GM21423 (cell line): ENCODE measurements around the gene C12orf57.
"Not testable (repeated sequence)": the region's sequence is repeated elsewhere in the genome, so short reads cannot be mapped to it uniquely, and the experiment has no call there.

Source experiments
- ATAC-seq: cut with Tn5 transposase; IDR thresholded peaks from one replicate; pipeline ENCODE4 v1.9.1; 2021; ENCODE audit warnings: mild to moderate bottlenecking, moderate library complexity; ENCODE audit not compliant: unreplicated experiment

C12orf57 gene, protein sequence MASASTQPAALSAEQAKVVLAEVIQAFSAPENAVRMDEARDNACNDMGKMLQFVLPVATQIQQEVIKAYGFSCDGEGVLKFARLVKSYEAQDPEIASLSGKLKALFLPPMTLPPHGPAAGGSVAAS

DNA sequence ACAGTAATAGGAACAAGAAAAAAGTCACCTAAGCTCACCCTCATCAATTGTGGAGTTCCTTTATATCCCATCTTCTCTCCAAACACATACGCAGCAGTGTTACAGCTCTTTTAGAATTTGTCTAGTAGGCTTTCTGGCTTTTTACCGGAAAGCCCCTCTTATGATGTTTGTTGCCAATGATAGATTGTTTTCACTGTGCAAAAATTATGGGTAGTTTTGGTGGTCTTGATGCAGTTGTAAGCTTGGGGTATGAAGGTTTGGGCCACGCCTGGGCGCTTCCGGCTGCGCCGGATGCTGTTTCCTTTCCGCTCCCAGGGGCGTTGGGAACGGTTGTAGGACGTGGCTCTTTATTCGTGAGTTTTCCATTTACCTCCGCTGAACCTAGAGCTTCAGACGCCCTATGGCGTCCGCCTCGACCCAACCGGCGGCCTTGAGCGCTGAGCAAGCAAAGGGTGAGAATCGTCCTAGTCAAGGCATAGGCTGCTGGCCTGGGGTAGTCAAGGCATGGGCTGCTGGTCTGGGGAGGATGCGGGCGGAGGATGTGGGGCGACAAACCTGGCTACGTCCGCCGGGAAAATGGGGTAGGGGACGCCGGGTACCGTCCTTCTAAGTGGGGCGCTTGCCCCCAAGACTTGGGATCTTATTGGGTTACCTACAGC lies at the start of gene C12orf57, which contains the start of gene RNU7-1:
C12orf57 (plus strand) TSS at position 301 of the 659 bp plus-strand sequence; CDS start at position 401, 100 bp downstream.
RNU7-1 (plus strand) TSS at position 95 of the 659 bp plus-strand sequence.
- ATAC-seq, result peak; percentile 28

DNA sequence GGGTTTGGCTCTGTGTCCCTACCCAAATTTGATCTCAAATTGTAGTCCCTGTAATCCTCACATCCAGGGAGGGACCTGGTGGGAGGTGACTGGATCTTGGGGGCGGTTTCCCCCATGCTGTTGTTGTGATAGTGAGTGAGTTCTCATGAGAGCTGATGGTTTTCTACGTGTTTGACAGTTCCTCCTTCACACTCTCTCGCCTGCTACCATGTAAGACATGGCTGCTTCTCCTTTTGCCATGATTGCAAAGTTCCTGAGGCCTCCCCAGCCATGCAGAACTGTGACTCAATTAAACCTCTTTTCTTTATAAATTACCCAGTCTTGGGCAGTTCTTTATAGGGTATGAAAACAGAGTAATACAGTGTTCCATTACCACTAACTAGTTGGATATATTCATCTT lies 49.5 kb upstream of the C12orf57 start:
- ATAC-seq, result no peak

DNA sequence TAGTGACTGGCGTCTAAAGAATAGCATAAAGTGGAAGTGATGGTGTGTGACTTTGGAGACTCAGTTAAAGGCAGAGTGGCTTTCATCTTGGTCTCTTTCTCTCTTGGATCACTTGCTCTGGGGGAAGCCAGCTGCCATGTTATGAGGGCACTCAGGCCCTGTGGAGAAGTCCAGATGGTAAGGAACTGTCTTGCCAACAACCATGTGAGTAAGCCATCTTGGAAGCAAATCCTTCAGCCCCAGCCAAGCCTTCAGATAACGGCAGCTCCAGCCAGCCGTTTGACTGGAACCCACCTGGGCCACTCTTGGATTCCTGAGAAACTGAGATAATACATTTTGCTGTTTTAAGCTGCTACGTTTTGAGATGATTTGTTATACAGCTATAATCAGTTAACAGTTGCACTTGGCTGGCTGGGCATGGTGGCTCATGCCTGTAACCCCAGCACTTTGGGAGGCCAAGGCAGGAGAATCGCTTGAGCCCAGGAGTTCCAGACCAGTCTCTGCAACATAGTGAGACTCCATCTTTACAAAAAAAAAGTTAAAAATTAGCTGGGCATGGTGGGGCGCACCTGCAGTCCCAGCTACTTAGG lies 46.9 kb upstream of the C12orf57 start:
- ATAC-seq, result no peak

DNA sequence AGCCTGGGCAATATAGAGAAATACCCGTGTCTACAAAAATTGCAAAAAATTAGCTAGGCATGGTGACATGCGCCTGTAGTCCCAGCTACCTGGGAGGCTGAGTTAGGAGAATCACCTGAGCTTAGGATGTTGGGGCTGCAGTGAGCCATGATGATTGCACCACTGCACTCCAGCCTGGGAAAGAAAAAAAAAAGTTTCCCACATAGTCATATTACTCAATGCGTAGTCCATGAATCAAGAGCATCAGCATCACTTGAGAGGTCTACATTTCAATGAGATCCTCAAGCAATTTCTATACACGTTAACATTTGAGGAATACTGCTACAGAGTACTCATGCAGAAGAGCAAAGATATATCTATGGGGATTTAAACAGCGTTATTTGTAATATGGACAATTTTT lies 44.4 kb upstream of the C12orf57 start:
- ATAC-seq, result no peak

DNA sequence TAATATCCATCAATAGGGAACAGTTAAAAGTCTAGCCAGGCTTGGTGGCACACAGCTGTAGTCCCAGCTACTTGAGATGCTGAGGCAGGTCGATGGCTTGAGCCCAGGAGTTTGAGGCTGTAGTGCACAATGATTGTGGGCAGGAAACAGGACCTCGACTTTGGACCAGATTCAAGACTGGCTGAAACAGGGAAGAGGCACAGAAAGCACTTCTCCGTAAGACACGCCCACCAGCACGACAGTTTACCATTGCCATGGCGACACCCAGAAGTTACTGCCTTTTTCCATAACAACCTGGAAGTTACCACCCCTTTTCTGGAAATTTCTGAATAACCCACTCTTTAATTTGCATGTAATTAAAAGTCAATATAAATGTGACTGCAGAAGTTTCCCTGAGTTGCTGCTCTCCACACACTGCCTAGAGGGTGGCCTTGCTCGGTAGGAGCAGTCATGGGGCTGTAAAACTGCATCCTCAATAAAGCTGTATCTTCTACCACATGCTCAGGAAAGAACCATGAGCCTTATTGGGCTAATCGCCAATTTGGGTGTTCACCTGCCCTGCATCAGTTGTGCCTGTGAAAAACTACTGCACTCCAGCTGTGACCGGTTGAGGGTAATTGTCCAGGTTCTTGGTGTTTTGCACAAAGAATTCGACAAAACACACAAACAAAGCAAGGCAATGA lies 43.8 kb upstream of the C12orf57 start:
- ATAC-seq, result no peak

DNA sequence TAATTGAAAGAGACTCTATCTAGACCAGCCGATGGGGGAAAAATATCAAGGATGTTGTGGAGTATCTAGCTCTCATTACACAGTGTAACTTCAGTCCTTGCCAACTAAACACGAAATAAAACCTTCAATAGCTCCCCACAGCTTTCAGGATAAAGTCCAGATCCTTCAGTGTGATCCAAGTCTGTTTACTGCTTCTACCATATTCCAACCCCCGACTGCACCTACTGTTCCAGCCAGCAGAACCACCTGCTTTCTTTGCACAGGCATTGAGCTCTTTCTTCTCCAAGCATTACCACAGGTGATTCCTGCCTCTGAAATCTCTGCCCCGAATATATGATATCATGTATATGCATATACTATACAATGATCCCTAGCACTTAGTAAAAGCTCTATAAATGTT lies 41.4 kb upstream of the C12orf57 start:
- ATAC-seq, result no peak

DNA sequence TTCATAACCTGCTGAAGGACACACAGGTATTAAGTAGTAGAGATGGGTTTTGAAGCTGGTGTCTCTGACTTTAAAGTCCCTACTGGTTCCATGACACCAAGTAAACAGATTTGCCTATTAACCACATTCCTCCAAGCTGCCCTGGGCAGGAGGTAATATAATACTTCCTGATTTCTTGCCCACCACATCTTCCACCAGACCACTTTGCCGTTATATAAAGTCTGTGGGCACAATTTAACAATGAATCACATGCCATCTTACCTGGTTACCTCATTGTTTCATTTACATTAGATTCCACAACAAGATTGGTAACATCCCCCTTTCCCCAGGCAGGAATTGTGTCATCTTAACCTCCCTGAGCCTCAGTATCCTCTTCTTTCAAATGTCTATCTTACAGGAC lies 40.1 kb upstream of the C12orf57 start:
- no peak for ATAC-seq

DNA sequence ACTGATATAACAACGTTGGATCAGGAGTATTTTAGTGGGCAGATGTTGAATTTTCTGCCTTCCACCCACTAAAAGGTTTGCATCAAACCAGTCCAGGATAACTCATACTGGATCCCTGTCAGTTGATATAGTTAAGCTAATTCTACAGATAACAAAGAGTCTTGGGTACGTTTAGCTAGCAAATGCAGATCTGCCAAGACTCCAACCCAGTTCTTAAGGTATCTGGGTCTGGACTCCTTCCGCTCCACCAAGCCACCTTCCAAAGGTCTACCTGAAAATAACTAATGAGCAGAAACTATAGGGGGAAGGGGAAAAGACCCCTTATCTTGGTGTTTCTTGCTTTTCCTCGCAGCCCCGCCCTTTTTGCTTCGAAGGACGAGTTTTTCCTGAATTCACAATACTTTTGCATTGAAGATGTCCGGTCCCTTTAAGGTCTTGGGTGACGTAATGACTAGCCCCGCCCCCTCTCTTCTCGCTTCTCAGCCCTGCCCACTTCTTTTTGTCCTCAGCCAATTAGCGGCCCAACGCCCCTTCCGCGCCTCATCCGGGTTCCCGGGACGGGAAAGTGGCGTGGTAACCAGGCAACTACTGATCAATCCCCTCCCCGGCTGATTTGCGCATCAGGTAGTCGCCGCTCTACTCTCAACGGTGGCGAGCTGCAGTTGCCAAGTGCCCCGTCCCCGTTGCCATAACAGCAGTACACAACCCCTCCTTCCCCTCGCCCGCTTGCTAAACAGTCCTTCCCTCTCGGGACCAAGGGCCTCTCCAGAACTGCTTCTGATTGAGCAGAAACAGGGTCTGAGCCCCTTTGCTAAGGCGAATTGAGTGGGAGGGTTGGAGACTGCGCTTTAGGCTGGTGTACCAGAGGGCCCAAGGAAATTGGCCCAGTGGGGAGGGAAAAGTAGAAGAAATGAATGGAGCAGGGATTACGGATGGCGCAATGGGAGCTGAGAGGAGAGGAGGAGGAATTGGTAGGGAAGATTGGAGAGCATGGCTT lies 39.2 kb upstream of the C12orf57 start, which contains the start of gene LRRC23:
LRRC23 (plus strand) TSS at position 543 of the 997 bp plus-strand sequence. CDS start 812 bp downstream, outside the sequence.
- peak; percentile 96 for ATAC-seq

DNA sequence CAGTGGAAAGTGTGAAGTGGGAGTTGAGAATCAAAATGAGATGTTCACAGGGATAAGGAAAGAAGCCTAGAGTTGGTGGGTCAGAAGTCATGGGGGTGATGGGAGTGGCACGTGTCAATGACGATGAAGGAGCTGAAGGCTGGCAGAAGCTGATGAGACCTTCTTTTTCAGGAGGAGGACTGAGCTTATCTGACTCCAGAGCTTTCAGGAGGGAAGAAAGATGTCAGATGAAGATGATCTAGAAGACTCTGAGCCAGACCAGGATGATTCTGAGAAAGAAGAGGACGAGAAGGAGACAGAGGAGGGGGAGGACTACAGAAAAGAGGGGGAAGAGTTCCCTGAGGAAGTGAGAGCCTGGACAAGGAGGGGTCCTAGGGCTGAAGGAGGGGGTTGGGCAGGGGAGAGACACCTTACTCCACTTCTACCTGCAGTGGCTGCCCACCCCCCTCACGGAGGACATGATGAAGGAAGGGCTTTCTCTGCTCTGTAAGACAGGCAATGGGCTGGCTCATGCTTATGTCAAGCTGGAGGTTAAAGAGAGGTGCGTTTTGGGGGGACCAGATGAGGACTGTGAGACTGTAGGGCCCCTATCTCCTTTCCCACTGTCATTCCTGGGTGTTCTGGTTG lies 38.3 kb upstream of the C12orf57 start:
- ATAC-seq, result no peak

DNA sequence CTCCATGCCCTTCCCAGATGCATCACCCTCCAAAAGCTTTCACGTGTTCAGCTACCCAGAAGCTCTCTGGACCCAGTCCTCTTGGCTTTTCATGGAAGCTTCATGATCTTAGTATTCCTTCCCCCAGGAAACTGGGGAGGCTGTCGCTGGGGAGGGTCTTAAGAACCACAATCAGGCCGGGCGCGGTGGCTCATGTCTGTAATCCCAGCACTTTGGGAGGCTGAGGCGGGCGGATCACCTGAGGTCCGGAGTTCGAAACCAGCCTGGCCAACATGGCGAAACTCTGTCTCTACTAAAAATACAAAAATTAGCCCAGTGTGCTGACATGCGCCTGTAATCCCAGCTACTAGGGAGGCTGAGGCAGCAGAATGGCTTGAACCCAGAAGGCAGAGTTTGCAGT lies 35.7 kb upstream of the C12orf57 start:
- ATAC-seq, result not testable (repeated sequence)

DNA sequence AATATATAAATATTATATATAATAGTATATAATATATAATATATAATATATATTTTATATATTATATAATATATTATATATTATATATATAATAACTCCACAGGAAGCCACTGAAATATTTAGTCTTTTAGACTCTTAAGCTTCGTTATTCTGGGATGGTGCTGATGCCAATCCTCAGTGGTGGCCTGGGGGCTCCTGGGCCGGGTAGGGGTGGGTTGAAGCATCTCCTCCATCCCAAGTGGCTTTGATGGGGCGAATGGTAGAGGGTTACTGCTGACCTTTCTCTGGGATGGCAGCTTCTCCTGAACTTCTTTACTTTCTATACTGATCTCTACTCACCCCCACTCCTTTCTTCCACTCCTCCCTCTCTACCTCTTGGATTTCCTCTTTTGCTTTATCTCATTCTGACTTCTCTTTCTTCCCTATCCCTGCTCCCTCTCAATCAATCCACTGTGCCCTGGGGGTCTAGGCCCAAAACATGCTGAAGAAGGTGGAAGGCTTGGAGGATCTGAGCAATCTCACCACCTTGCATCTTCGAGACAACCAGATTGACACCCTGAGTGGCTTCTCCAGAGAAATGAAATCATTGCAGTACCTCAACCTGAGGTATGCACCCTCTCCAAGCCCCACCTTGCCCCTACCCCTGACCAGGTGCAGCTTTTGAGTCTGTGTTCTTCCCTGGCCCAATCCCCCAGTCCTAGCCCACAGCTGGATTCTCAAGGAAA lies 34.2 kb upstream of the C12orf57 start:
- ATAC-seq, result no peak

DNA sequence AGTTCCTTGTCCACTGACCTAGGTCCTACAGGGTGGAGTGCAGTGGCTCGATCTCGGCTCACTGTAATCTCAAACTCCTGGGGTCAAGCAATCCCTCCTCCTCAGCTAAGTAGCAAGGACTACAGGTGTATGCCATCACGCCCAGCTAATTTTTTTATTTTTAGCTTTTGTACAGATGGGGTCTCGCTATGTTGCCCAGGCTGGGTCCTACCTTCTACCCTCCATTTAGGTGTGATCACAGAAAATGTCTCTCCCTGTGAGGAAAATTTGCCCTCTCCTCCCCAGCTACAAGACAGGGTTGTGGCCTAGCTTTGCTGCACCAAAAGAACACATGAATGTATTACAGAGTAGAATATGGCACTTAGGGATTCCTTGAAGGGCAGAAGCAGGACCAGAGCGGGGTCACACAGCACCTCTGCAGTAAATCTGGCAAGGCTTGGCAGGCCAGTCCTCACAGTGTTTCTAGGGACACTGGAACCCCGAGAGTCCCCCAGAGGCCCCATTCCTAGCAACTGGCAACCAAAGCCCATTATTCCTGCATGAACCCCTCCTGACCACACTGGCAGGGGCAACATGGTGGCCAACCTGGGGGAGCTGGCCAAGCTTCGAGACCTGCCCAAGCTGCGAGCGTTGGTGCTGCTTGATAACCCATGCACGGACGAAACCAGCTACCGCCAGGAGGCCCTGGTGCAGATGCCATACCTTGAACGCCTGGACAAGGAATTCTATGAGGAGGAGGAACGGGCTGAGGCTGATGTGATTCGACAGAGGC lies 31.5 kb upstream of the C12orf57 start:
- no peak for ATAC-seq

DNA sequence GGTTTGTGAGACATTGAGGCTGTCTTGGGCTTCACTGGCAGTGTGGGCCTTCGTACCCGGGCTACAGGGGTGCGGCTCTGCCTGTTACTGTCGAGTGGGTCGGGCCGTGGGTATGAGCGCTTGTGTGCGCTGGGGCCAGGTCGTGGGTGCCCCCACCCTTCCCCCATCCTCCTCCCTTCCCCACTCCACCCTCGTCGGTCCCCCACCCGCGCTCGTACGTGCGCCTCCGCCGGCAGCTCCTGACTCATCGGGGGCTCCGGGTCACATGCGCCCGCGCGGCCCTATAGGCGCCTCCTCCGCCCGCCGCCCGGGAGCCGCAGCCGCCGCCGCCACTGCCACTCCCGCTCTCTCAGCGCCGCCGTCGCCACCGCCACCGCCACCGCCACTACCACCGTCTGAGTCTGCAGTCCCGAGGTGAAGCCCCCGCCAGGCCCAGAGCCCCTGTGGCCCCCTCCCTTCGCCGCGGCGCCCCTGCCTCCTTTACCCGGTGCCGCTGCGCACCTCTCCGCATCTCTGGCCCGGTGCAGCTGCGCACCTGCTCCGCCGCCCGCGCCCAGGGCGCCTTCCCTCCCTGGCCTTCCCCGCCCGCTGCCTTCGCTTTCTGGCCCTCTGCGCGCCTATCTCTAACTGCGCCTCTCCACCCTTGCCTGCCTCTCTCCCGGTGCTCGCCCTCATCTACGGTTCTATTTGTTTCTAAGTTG lies 29.4 kb upstream of the C12orf57 start, which contains the start of gene ENO2:
ENO2 (plus strand) TSS at position 335 of the 701 bp plus-strand sequence. CDS start 1,253 bp downstream, outside the sequence.
- ATAC-seq, result peak; percentile 78

DNA sequence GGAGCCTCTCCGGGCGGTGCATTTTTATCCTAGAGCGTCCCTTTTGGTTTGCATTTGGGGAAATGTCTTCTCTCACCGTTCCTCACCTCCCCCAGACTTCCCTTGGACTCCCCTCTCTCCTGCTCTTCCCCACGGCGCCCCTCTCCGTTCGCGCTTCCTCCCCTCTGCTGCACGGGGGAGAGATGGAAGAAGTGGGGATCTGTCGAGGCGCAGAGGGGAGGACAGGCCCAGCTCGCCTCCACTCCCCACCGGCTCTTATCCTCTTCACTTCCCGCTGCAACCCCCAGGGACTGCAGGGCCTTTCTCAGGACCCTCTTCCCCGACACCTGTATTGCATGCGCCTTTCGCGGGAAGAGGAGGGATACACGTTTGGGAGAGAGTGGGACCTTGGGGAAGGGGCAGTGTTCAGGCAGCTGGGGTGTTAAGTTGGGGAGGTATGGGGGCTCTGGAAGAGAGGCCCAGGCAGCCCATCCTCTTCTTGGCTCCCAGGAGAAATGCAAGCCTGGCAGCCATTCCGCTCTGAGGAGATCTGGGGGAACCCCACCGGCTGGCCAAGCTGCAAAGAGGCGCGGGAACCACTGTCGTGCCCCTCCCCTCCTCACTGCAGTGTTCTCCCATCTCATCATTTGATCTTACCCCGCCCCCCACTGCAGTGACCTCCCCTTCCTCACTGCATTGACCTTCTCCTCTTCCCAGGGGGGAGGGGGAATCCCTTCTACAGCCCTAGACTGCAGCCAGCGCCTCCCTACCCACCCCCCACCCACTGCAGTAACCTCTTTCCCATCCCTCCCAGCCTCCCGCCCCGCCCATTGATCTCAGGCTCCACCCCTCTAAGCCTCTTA lies 28.7 kb upstream of the C12orf57 start:
- ATAC-seq, result no peak

DNA sequence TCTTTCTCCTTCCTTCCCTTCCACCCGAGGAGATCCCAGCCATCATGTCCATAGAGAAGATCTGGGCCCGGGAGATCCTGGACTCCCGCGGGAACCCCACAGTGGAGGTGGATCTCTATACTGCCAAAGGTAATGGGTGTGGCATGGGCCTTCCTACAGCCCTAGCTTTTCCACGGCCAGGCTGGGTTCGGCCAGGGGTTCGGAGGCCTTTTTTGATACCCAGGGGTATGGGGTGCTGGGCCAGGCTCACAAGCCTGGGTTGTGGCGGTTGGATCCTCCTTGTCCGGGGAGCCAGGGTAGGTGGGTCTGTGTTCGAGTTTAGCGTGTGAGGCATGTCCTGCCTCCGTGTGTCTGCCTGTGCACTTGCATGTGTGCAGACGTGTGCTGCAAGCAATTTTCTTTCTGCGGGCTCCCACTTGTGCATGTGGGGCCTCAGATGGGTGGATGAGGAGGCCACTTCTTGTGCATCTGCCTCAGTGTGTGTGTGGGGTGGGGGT lies 28.0 kb upstream of the C12orf57 start:
- ATAC-seq, result no peak

DNA sequence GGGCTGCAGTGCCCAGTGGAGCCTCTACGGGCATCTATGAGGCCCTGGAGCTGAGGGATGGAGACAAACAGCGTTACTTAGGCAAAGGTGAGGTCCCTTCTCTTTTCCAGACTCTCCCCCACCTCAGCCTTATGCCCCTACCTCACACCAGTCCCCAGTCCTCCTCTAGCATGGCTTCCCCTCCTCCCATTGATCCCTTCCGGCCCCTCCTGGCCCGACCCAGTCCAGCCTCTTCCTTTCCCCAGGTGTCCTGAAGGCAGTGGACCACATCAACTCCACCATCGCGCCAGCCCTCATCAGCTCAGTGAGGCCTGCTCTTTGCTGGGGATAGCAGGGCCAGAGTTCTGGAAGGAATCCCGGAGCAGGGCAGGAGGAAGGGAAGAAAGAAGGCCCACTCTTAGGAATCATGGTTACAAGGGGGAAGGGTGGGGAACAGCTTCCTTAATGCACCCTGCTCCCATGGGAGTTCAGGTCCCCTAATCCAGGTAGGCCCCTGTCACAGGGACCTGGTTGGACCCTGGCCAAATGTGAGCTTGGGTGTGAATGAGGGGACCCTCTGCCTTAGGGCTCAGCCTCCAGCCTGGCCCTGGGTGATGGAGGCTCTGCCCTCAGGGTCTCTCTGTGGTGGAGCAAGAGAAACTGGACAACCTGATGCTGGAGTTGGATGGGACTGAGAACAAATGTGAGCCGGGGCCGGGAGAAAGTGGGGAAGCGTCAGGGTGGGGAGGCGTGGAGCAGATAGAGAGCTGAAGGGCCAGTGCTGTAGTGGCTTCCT lies 27.2 kb upstream of the C12orf57 start:
- no peak for ATAC-seq
